ENCODE measurements around the gene MROH7. TPM values are rescaled to one million over a fixed set of nuclear protein-coding genes. Genes with fewer than 3 reads are reported as not detected.
"Not testable (repeated sequence)": the region's sequence is repeated elsewhere in the genome, so short reads cannot be mapped to it uniquely, and the experiment has no call there.

The MROH7 gene
- total RNA-seq, 4 donors from 2014 or later = 22.3 to 64.2 (median 35.5) TPM

GRCh38 chr1:54623216-54624007, 18.2 kb upstream of the MROH7 start, which contains the start of gene FAM151A:
TSS of gene FAM151A (minus strand) at chr1:54623525. CDS start at chr1:54623395, 130 bp downstream.
- Histone ChIP-seq H3K27ac (peak within 1 kb of the TSS in 3 of 4 donors; percentile 59 to 86 (median 80)), H3K36me3 (peaks cover 0 to 1% (median 0%) of the 10 kb centered on the region in 3 donors), H3K9me3 (no peaks in the 10 kb centered on the region), H3K4me1 (peaks cover 0 to 10% (median 0%) of the 10 kb centered on the region in 4 donors), H3K27me3 (no peaks in the 10 kb centered on the region), H3K4me3 (peak within 1 kb of the TSS in 1 of 4 donors; percentile 29)
- no peak for TF ChIP-seq CTCF (IDR thresholded peaks at IDR 0.05)
- TF ChIP-seq POLR2A (IDR thresholded peaks at IDR 0.05) = peak in 1 of 2 donors; percentile 36
- peak in 2 of 3 donors; percentile 68 to 82 for DNase-seq

- peak overlapping the region in 3 of 4 donors; percentile 46 to 86 (median 80) for H3K27ac ChIP-seq
- no peaks in the 10 kb centered on the region for H3K36me3 ChIP-seq
- TF ChIP-seq CTCF (IDR thresholded peaks at IDR 0.05) (no peak), POLR2A (IDR thresholded peaks at IDR 0.05) (no peak)
- H3K9me3 ChIP-seq = no peaks in the 10 kb centered on the region
- H3K27me3 ChIP-seq = no peaks in the 10 kb centered on the region
- peaks cover 0 to 10% (median 0%) of the 10 kb centered on the region in 4 donors for H3K4me1 ChIP-seq
- peak in 1 of 3 donors; percentile 19 for DNase-seq
- no peak overlapping the region for H3K4me3 ChIP-seq
Observed at GRCh38 chr1:54624466-54625464, 16.8 kb upstream of the MROH7 start.

GRCh38 chr1:54627196-54627595, 14.4 kb upstream of the MROH7 start:
- no peaks in the 10 kb centered on the region for H3K27me3 ChIP-seq
- H3K4me1 ChIP-seq = peaks cover 0 to 10% (median 0%) of the 10 kb centered on the region in 4 donors
- TF ChIP-seq CTCF (IDR thresholded peaks at IDR 0.05) = no peak
- no peak for TF ChIP-seq POLR2A (IDR thresholded peaks at IDR 0.05)
- no peaks in the 10 kb centered on the region for H3K36me3 ChIP-seq
- no peak overlapping the region for H3K4me3 ChIP-seq
- DNase-seq = no peak
- H3K27ac ChIP-seq = no peak overlapping the region
- no peaks in the 10 kb centered on the region for H3K9me3 ChIP-seq

- H3K4me3 ChIP-seq, H3K9me3 ChIP-seq: not testable (repeated sequence)
- peaks cover 0 to 20% (median 0%) of the 10 kb centered on the region in 4 donors for H3K4me1 ChIP-seq
Observed at GRCh38 chr1:54635804-54636203, 5.8 kb upstream of the MROH7 start.

GRCh38 chr1:54636461-54637446, 4.8 kb upstream of the MROH7 start:
- not testable (repeated sequence) for H3K4me3 ChIP-seq, H3K27ac ChIP-seq, H3K9me3 ChIP-seq, DNase-seq, H3K27me3 ChIP-seq
- H3K36me3 ChIP-seq = peaks cover 0 to 10% (median 0%) of the 10 kb centered on the region in 3 donors
- H3K4me1 ChIP-seq = peaks cover 0 to 26% (median 0%) of the 10 kb centered on the region in 4 donors

More at GRCh38 chr1:54635804-54636203, 5.8 kb upstream of the MROH7 start:
- peaks cover 0 to 10% (median 0%) of the 10 kb centered on the region in 3 donors for H3K36me3 ChIP-seq
- H3K27me3 ChIP-seq, H3K27ac ChIP-seq, DNase-seq: not testable (repeated sequence)
